CD14-positive monocyte (primary cell): ENCODE data around the gene BDNF. TPM values are rescaled to one million over a fixed set of nuclear protein-coding genes. Genes with fewer than 3 reads are reported as not detected.

Experiments
- DNase-seq, 3 donors: peaks; one replicate each; pipeline ENCODE4 v3.0.0-alpha.2; 2011 to 2022
- H2AFZ ChIP-seq: 2 replicates; pipeline ENCODE4 v1.6.0; 2012; ENCODE audit warnings: mild to moderate bottlenecking, low read depth, low read length, inconsistent platforms; ENCODE audit not compliant: insufficient read depth, poor library complexity, severe bottlenecking
- H3K27ac ChIP-seq, 2 donors: 1 replicate in 1 of 2; 2 replicates in 1 of 2; pipeline ENCODE4 v1.5.1; 2012 to 2013; ENCODE audit warnings: low read length in 2 of 2, control low read depth in 1 of 2, inconsistent platforms in 1 of 2, low read depth in 1 of 2, mild to moderate bottlenecking in 1 of 2
- H3K27me3 ChIP-seq, 2 donors: one replicate each; pipeline versions ENCODE4 v1.6.0 to v1.6.1; 2011 to 2013; ENCODE audit warnings: low read length in 2 of 2; ENCODE audit not compliant: control insufficient read depth in 2 of 2, insufficient read depth in 2 of 2
- H3K36me3 ChIP-seq, 2 donors: replicated peaks in 1 of 2; 1 replicate in 1 of 2; 2 replicates in 1 of 2; pipeline versions ENCODE4 v1.5.1 to v1.6.1; 2012 to 2013; ENCODE audit warnings: low read length in 2 of 2, control low read depth in 1 of 2, inconsistent platforms in 1 of 2, mild to moderate bottlenecking in 1 of 2; ENCODE audit not compliant: insufficient read depth in 2 of 2, control insufficient read depth in 1 of 2
- H3K4me1 ChIP-seq, 2 donors: 1 replicate in 1 of 2; 2 replicates in 1 of 2; pipeline versions ENCODE4 v1.5.1 to v1.6.1; 2012 to 2013; ENCODE audit warnings: low read length in 2 of 2, control low read depth in 1 of 2, inconsistent platforms in 1 of 2, mild to moderate bottlenecking in 1 of 2, moderate library complexity in 1 of 2; ENCODE audit not compliant: insufficient read depth in 2 of 2, control insufficient read depth in 1 of 2
- H3K4me2 ChIP-seq: replicated peaks from 2 replicates; pipeline ENCODE3; 2012; ENCODE audit warnings: low read length, moderate library complexity, mild to moderate bottlenecking; ENCODE audit not compliant: poor library complexity, severe bottlenecking; ENCODE audit errors: extremely low read depth
- H3K4me3 ChIP-seq, 3 experiments: fragments of 200-600 bp in 1 of 3; sonication (generic) in 1 of 3; replicated peaks in 1 of 3; 1 replicate in 2 of 3; 2 replicates in 1 of 3; pipeline ENCODE4 v1.5.1; 2011 to 2013; ENCODE audit warnings: low read length in 3 of 3, mild to moderate bottlenecking in 3 of 3, control low read depth in 2 of 3, low read depth in 2 of 3, inconsistent platforms in 1 of 3, moderate library complexity in 1 of 3
- H3K79me2 ChIP-seq: 2 replicates; pipeline ENCODE4 v1.6.0; 2012; ENCODE audit warnings: mild to moderate bottlenecking, control low read depth, inconsistent platforms, low read length, moderate library complexity; ENCODE audit not compliant: insufficient read depth
- H3K9ac ChIP-seq: 2 replicates; pipeline ENCODE4 v1.6.0; 2017; ENCODE audit warnings: low read length, mild to moderate bottlenecking; ENCODE audit not compliant: insufficient read depth, poor library complexity, severe bottlenecking
- H3K9me3 ChIP-seq, 2 donors: replicated peaks in 1 of 2; 1 replicate in 1 of 2; 2 replicates in 1 of 2; pipeline versions ENCODE4 v1.5.1 to v1.6.1; 2012 to 2013; ENCODE audit warnings: low read length in 2 of 2, control low read depth in 1 of 2; ENCODE audit not compliant: control insufficient read depth in 1 of 2, insufficient read depth in 1 of 2
- H4K20me1 ChIP-seq: 2 replicates; pipeline ENCODE4 v1.6.0; 2012; ENCODE audit warnings: mild to moderate bottlenecking, low read length, control low read depth, moderate library complexity; ENCODE audit not compliant: insufficient read depth
- H3K27ac Mint-ChIP-seq, 7 donors: one replicate each; pipeline ENCODE4 v1.8.0; 2020; ENCODE audit warnings: mild to moderate bottlenecking in 7 of 7, mixed read lengths in 7 of 7, moderate library complexity in 6 of 7, inconsistent platforms in 2 of 7
- H3K27me3 Mint-ChIP-seq, 3 donors: one replicate each; pipeline ENCODE4 v1.8.0; 2021 to 2022; ENCODE audit warnings: low read depth in 3 of 3, mild to moderate bottlenecking in 3 of 3, mixed read lengths in 3 of 3, moderate library complexity in 3 of 3, inconsistent platforms in 1 of 3
- H3K36me3 Mint-ChIP-seq, 2 donors: one replicate each; pipeline ENCODE4 v1.8.0; 2020; ENCODE audit warnings: mixed read lengths in 2 of 2, inconsistent platforms in 1 of 2, mild to moderate bottlenecking in 1 of 2
- H3K4me1 Mint-ChIP-seq: one replicate; pipeline ENCODE4 v1.8.0; 2020; ENCODE audit warnings: mild to moderate bottlenecking, mixed read lengths
- H3K4me3 Mint-ChIP-seq, 2 donors: one replicate each; pipeline ENCODE4 v1.8.0; 2020; ENCODE audit warnings: mild to moderate bottlenecking in 2 of 2, mixed read lengths in 2 of 2, moderate library complexity in 1 of 2
- H3K9me3 Mint-ChIP-seq, 7 donors: one replicate each; pipeline ENCODE4 v1.8.0; 2020 to 2022; ENCODE audit warnings: mixed read lengths in 7 of 7, mild to moderate bottlenecking in 6 of 7, moderate library complexity in 6 of 7, inconsistent platforms in 2 of 7
- CTCF ChIP-seq: fragments of 200-600 bp; IDR thresholded peaks from one replicate; pipeline ENCODE4 v1.8.0; 2022; ENCODE audit warnings: antibody characterized with exemption, mild to moderate bottlenecking
- WGBS: methylation state at CpG from one replicate; pipeline ENCODE4 v1.1.5; 2013; ENCODE audit warnings: missing lambda C conversion rate; ENCODE audit not compliant: insufficient coverage; 5-methylcytosine and 5-hydroxymethylcytosine counted together
- intact Hi-C, 2 donors: fragments of 100-400 bp; cut with micrococcal nuclease; formaldehyde crosslinking; loops; one replicate each; pipeline versions ENCODE4 v1.15.0 to v1.15.1; 2023
- polyA plus RNA-seq, 3 donors: library from polyadenylated mRNA; depleted of rRNA in 1 of 3; unstranded in 2 of 3; stranded (reverse) in 1 of 3; fragments of 300-500 nt in 2 of 3; fragments of >200 nt in 1 of 3; fragmentation: Illumina TruSeq in 2 of 3; gene quantifications; 1 replicate in 2 of 3; 2 replicates in 1 of 3; pipeline ENCODE4 v1.2.3, GENCODE V29; 2012 to 2021

The BDNF gene
- polyA plus RNA-seq, 3 donors, result not detected

- H3K4me3 ChIP-seq, result no peak overlapping the region
- H3K9me3 ChIP-seq, result peaks cover 0 to 4% of the 10 kb centered on the region in 2 donors
- H3K9ac ChIP-seq, result no peak overlapping the region
- no peaks in the 10 kb centered on the region for H3K36me3 ChIP-seq
- DNase-seq, result no peak
- intact Hi-C loops, result no loop called here
- no CpG with 5 or more reads among the region's 2 CpGs for WGBS
- H3K4me1 ChIP-seq, result no peaks in the 10 kb centered on the region
- H3K27me3 Mint-ChIP-seq, result peaks cover 0 to 4% (median 0%) of the 10 kb centered on the region in 3 donors
- H3K79me2 ChIP-seq, result no peaks in the 10 kb centered on the region
- TF ChIP-seq CTCF, result no peak
- H3K27ac Mint-ChIP-seq, result no peak overlapping the region
- no peak overlapping the region for H3K4me2 ChIP-seq
- H3K27me3 ChIP-seq, result no peaks in the 10 kb centered on the region
- no peak overlapping the region for H3K27ac ChIP-seq
- H3K36me3 Mint-ChIP-seq, result no peaks in the 10 kb centered on the region
- H3K4me3 Mint-ChIP-seq, result no peak overlapping the region
- H3K9me3 Mint-ChIP-seq, result peaks cover 0 to 8% (median 2%) of the 10 kb centered on the region in 7 donors
- H4K20me1 ChIP-seq, result no peaks in the 10 kb centered on the region
- no peak overlapping the region for H2AFZ ChIP-seq
- H3K4me1 Mint-ChIP-seq, result no peaks in the 10 kb centered on the region
Measured at GRCh38 chr11:27649800-27650199, 50.5 kb downstream of the BDNF start.

GRCh38 chr11:27648840-27649239 is 51.4 kb downstream of the BDNF start:
- no peaks in the 10 kb centered on the region for H3K27me3 ChIP-seq
- H3K36me3 ChIP-seq, result no peaks in the 10 kb centered on the region
- H3K4me1 ChIP-seq, result no peaks in the 10 kb centered on the region
- intact Hi-C loops, result no loop called here
- H4K20me1 ChIP-seq, result no peaks in the 10 kb centered on the region
- no peaks in the 10 kb centered on the region for H3K4me1 Mint-ChIP-seq
- H3K27ac Mint-ChIP-seq, result no peak overlapping the region
- H2AFZ ChIP-seq, result no peak overlapping the region
- H3K27ac ChIP-seq, result no peak overlapping the region
- H3K79me2 ChIP-seq, result no peaks in the 10 kb centered on the region
- no peak for TF ChIP-seq CTCF
- DNase-seq, result no peak
- no peak overlapping the region for H3K9ac ChIP-seq
- H3K9me3 ChIP-seq, result peaks cover 0 to 4% of the 10 kb centered on the region in 2 donors
- peaks cover 0 to 4% (median 0%) of the 10 kb centered on the region in 3 donors for H3K27me3 Mint-ChIP-seq
- no peak overlapping the region for H3K4me3 ChIP-seq
- no peak overlapping the region for H3K4me2 ChIP-seq
- H3K9me3 Mint-ChIP-seq, result peaks cover 0 to 9% (median 2%) of the 10 kb centered on the region in 7 donors
- H3K4me3 Mint-ChIP-seq, result no peak overlapping the region
- H3K36me3 Mint-ChIP-seq, result no peaks in the 10 kb centered on the region
